Fibroblast of skin of scalp (primary cell): Measurements from ENCODE around the gene MYLK.

Source experiments
- DNase-seq: peaks from one replicate; pipeline ENCODE4 v3.0.0-alpha.2; 2013

Gene MYLK

DNA sequence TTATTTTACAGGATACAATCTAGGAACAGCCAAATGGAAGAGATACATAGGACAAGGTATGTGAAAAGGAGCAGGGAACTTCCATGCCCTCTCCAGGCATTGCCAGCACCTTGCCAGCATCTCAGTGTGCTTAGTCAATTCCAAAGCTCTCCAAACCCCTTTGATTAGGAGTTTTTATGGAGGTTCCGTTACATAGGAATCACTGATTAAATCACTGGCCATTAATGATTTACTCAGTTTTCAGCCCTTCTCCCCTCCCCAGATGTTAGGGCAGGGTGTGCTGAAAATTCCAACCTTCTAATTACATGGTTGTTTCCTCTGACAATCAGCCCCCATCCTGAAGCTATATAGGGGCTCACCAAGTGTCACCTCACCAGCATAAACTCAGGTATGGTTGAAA is 11.5 kb downstream of the MYLK start:
- DNase-seq, result no peak

DNA sequence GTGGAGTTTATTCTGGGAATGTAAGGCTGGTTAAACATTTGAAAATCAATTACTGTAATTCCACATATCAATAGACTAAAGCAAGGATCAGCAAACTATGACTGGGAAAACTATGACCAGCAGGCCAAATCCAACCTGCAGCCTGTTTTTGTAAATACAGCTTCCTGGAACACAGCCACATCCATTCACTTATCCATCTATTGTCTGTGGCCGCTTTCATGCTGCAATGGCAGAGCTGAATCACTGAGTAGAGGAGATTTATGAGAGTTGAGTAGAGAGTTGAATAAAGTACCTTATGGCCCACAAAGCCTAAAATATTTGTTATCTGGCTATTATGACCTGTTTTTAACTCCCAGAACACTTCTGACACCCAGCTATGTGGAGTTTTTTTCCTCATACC is 12.2 kb downstream of the MYLK start:
- no peak for DNase-seq

- peak; percentile 42 for DNase-seq
Observed at GRCh38 chr3:123870033-123870432, 14.1 kb downstream of the MYLK start.

DNA sequence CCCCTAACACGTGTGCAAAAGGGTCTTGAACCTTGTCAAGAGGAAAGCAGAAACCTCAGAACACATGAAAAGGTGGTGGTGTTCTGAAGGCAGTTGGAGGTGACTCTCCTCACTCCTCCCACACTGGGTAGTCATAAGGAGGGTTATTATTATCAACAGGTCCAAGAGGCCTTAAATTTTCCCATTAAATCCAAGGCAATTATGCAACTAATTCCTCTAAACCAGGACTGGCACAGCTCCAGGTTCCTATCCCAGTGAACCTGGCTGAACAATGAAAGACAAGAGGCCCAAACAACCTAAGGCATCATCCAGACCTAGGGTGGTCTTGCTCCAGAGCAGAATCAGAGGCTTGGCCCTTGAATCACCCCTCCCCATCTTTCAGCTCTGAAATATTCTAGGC is 15.0 kb downstream of the MYLK start:
- DNase-seq, result no peak

DNA sequence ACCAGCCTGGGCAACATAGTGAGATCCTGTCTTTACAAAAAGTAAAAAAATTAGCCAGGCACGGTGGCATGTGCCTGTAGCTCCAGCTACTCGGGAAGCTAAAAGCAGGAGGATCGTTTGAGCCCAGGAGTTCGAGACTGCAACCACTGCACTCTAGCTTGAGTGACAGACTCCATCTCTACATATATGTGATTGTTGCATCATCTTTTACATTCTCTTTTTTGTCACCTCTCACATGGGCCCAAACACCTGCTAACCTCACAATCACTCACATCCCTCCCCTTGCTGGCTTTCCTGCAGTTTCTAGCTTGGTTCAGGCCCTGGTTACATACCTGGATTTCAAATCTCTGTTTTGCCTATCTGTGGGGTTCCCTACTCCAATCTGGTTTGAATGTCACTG is 19.4 kb downstream of the MYLK start:
- no peak for DNase-seq

DNA sequence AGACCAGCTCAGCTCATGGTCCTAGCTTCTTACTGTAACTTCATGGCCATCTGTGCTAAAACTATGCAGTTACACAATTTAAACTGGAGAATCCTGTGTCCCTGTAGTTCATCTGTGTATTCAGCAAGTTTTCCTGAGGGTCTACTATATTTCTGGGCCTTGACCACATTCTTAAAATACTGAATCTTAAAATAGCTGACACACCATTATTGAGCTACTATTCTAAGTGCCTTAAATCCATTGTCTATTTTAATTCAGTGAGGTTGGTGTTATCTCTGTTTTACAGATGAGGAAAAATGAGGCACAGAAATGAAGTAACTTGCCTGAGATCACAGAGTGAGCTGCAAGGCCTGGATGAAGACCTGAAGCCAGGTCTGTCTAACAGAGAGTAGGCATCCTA is 22.0 kb downstream of the MYLK start:
- DNase-seq, result no peak

GRCh38 chr3:123861081-123861836 is 22.9 kb downstream of the MYLK start:
- DNase-seq, result no peak

- DNase-seq, result peak; percentile 70
Observed at GRCh38 chr3:123859177-123859576, 25.0 kb downstream of the MYLK start.

DNA sequence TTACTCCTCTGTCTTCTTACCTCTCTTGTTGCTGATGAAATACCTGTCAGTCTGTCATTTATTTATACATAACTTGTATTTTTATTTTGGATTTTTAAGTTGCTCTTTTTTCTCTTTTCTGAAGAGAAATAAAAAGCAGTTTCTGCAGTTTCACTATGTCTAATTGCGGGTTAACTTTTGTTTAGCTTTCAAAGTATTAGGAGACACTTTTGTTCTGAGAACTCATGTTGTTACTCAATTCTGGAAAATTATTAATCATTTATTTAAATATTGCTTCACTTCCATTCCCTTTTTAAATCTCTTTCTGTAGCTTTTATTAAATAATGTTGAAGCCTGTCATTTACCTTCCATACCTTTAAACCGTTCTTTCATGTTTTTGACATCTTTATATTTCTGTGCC is 29.2 kb downstream of the MYLK start:
- no peak for DNase-seq

DNA sequence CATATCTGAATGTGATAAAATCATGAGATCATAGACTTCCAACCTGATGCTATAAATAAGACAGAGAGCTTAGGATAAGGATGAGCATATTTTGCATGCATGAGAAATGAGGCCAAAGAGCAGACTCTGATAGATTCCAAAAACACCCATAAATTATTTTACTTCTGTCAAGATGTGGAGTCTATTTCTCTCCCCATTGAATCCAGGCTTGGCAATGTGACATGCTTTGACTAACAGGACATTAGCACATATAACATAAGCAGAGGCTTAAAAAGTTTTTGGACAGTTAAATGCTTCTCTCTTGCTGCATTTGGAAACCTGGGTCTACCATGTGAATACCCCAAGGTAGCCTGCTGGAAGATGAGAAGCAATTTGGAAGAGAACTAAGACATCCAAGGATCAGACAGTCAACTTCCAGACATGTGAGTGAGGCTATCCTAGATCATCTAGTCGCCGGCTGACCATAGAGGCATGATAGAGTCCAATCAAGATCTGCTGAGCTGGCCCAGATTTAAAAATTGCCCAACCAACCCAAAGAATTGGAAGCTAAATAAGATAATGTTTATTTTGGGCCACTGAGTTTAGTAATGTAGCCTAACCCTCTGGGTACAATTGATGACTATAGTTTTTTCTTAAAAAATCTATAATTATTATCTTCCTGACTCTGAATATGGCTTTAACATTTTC is 30.3 kb downstream of the MYLK start:
- DNase-seq, result peak; percentile 25

- no peak for DNase-seq
Observed at GRCh38 chr3:123847209-123847608, 36.9 kb downstream of the MYLK start.

DNA sequence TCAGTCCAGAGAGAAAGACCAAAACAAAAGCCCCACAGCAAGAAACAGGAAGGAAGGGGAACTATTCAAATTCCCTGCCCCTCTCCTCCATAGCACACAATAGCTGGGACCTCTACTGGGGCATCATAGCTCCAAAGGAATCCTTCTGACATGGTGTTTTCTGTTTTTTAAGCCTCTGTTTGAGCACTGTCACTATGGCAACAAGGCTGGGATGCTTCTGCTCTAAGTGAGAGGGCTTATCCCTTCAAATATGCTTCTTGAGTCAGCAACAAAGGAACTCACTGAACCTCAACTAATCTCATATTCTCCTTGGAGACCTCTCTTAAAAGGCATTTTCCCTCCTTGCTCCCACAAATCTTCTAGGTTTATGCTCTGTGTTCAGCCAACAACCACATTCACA is 40.5 kb downstream of the MYLK start:
- DNase-seq, result peak; percentile 62

DNA sequence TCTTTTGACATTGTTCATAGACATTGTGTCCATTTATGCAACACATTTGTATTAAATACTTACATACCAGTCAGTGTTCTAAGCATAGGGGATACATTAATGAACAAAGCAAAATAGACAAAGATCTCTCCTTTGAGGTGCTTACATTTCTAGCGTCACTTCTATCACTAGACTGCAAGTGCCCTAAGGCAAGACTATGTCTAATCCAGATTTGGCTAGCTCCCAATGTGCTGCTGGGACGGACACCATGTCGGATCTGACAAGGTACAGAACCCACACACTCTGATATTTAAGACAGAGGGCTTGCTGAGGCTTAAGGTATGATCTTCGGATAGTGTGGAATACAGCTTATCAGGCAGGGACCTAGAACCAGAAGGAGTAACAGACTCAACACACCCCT is 41.4 kb downstream of the MYLK start:
- DNase-seq, result no peak

- no peak for DNase-seq
Observed at GRCh38 chr3:123841476-123842238, 42.5 kb downstream of the MYLK start.

DNA sequence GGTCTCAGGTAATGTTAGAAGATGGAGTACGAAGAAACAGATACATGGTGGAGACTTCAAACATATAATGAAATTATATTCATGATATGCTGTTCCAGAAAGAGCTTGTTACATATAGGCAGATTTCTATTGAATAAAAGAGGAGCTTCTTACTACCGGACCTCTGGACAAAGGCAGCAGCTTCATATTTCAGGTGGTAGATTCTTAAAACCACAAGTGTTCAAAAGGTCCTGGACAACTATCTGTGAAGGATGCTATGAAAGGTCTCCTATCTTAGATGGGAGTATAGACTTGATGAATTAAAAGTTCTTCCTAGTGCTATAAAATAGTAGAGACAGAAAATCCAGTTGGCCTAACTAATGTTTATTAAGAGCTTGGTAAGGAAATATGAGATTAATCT is 43.2 kb downstream of the MYLK start:
- DNase-seq, result no peak

DNA sequence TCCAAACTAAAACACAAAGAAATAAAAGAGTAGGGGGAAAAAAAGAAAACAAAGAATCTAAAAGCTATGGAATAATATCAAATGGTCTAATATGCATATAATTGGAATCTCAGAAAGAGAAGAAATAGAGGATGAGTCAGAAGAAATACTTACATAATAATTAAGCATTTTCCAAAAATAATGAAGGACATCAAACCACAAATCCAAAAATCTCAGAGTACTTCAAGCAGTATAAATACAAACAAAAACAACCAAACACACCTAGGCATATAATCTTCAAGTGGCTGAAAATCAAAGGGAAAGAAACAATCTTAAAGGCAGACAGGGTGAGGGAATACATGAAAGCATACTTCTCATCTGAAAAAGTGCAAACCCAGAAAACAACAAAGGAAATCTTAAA is 46.3 kb downstream of the MYLK start:
- no peak for DNase-seq

DNA sequence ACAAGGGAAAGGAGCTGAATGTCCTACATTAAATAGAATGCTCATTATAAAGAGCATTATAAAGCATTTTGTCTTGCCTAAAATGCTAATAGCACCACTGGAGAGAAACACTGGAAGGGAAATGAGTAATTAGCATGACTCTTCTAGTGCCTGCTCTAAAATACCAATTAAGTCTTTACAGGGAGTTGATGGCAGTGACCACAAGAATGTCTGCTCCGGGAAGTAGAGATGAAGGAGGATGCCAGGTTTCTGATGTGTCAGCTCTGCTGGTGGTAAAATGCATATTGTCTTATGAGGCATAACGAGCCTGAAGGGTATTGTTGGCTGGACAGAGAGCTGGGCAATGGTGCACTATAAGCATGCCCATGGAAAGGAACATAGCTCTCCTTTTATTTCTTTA is 49.5 kb downstream of the MYLK start:
- DNase-seq, result peak; percentile 94

- no peak for DNase-seq
Observed at GRCh38 chr3:123833398-123833785, 50.7 kb downstream of the MYLK start.

DNA sequence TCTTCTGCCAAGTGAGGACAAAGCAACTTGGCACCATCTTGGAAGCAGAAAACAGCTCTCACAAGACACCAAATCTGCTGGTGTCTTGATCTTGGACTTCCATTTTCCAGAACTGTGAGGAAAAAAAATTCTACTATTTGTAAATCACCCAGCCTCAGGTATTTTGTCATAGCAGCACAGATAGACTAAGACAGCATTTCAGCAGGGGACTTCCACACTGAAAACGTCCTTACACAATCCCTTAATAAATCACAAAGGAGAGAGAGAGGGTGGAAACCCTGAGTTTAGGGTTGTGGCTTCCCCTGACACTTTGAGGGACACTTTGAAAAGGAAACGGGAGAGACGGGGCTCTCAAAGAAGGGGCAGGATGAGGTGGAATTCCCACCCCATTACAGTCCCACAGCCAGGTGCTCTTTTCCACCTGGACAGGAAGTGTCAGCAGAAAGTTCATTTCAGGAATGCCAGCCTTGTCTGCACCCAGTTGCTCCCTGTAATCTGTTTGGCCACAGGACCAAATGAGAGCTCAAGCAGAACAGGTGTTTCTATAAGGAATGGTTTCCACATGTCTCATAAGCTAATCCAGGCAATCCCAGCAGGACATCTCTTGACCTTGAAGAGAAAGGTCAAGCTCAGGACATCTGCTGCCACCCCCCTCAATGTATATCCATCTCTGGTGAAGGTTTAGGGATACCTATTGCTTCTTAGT is 51.3 kb downstream of the MYLK start:
- no peak for DNase-seq

DNA sequence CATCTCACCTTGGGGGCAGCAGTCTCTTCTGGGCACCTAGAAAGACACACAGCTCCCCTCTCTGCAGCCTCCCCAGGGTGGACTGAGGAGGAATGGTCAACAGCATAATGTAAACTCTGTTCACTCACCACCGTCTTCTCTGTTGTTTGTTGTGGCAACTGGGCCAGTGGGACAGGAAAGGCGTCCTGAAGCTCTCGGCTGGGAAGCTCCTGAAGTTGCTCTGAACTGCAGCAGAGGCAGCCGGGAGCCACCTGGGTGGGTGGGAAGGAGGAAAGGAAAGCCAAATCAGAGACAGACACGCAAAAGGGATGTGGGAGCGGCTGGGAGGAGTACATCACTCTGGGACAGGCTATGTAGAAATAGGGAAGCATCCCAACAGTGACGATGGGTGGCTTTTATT is 52.7 kb downstream of the MYLK start:
- no peak for DNase-seq

DNA sequence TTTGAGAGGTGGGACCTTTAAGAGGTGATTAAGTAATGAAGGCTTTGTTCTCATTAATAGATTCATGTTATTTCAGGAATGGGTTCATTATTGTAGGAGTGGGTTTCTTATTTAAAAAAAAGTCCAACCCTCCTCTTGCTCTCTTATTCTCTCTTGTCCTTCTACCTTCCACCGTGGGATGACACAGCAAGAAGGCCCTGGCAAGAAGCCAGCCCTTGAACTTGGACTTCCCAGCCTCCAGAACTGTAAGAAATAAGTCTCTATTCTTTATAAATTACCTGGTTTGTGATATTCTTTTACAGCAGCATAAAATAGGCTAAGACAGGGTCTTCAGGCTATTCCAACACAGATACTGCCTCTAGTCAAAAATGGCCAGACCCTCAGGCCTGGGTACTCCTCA is 62.2 kb downstream of the MYLK start:
- no peak for DNase-seq

DNA sequence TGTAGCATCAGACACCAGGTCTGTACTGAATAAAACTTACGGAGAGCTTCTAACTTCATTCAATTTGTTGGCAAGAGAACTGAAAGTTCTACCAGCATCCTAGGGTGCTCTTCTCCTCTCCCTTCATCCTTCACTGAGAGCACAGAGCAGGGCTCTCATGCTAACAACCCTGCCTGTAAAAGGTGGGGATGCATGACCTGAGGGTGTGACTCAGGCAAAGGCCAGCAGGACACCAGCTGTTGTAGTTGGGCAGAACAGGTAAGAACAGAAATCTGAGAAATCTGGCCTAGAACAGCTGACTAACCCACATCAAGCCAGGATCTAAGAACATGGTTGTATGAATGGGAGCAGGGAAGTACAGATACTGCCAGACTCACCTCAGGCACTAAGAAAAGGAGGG is 64.2 kb downstream of the MYLK start:
- DNase-seq, result no peak

- DNase-seq, result peak; percentile 31
Observed at GRCh38 chr3:123818921-123819429, 65.2 kb downstream of the MYLK start.
